Hematopoietic multipotent progenitor cell treated with erythropoietin and hydrocortisone succinate and interleukin-3 and kit ligand, for 8 days (in vitro differentiated cells): ENCODE data around the gene C1orf56.

ENCODE experiments used
- DNase-seq: peaks from one replicate; pipeline ENCODE4 v3.0.0-alpha.2; 2015

C1orf56 gene, protein sequence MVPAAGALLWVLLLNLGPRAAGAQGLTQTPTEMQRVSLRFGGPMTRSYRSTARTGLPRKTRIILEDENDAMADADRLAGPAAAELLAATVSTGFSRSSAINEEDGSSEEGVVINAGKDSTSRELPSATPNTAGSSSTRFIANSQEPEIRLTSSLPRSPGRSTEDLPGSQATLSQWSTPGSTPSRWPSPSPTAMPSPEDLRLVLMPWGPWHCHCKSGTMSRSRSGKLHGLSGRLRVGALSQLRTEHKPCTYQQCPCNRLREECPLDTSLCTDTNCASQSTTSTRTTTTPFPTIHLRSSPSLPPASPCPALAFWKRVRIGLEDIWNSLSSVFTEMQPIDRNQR

DNA sequence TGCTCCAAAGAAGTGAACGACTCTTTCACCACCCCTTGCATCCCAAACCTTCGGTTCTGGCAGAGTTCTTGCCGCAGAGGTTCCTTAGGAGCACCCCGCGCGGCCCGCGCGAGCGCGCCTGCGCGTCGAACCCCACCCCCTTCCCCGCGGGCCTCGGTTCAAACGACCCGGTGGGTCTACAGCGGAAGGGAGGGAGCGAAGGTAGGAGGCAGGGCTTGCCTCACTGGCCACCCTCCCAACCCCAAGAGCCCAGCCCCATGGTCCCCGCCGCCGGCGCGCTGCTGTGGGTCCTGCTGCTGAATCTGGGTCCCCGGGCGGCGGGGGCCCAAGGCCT is at the start of gene C1orf56:
Gene C1orf56, plus strand, starts transcription at position 161 of the 334 bp plus-strand sequence. Its CDS starts 97 bp downstream, at position 258.
- peak; percentile 66 for DNase-seq

DNA sequence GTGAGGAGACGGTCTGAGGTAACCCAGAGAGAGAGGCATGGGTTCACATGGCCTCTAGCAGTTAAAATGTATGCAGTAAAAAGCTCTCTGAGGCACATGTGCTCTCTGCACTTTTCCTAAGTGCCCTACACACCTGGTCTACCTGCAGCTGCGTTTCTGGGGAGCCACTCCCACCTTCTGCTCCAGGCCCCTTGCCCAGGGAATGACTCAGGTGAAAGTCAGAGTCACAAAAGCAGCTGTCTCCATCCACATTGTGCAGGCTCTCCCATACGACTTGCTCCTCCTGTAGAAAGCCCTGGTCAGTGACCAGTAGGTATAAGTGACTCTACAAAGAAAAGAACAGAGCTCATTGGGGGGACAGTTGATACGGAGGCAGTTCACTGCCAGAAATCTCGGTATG is 49.6 kb upstream of the C1orf56 start:
- DNase-seq, result no peak

DNA sequence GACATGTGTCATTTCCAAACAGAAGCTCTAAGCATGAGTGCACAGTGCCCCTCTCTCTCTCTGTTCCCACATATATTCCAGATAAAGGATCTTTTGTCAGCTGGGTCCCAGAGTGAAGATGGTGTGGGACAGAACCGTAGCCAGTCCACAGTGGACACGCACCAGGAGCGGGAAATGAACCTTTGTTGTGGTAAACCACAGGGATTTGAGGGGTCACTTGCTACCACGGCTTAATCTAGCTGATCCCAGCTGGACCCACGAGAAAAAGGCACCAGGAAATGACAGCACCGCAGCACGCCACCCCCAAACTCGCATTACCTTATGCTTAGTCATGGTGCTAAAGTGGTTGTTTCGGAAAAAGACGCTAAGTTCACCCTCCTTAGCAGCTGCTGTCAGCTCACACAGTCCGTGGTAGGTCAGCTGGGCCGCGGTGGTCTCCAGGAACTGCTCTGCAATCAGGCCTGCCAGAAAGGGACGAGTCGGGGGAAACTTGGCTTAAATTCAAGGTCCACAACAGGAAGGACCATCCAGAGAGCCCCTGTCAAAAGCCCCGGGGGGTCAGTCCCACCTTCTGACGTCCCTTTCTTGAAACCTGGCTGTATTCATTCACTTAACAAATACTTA is 48.4 kb upstream of the C1orf56 start:
- DNase-seq, result peak; percentile 53

DNA sequence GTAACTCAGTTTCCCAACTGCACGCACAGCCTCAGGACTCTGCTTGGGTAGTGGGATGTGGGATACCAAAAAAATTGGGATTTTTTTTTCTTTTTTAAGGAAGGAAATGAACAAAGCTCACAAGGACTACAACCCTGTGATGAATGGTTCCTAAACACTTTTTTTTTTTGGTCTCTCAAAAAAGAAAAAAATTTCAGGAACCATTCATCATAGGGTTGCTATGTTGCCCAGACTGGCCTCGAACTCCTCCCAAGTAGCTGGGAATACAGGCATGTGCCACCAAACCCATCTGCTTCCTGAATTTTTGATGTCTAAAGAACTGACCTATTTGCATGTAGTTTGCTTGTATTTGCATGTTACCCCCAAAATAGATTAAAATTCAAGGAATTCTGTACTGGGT is 47.6 kb upstream of the C1orf56 start:
- no peak for DNase-seq

DNA sequence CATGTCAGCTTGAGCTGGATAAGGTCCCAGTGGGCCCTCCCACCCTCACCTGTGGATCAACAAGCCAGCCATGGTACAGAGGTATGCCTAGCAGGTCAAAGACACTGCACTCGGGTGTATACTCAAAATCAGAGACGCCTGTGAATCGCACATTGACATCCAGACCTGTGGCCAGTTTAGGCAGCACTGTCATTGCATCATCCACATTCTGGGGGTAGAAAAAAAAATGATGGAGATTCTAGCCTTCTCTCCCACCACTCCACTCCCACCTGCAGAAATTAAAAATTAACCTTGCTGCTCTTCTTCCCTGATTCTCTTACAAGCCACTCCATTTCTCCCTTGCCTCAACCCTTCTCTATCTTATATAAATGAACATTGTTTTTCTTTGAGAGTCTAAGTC is 47.1 kb upstream of the C1orf56 start:
- DNase-seq, result no peak

DNA sequence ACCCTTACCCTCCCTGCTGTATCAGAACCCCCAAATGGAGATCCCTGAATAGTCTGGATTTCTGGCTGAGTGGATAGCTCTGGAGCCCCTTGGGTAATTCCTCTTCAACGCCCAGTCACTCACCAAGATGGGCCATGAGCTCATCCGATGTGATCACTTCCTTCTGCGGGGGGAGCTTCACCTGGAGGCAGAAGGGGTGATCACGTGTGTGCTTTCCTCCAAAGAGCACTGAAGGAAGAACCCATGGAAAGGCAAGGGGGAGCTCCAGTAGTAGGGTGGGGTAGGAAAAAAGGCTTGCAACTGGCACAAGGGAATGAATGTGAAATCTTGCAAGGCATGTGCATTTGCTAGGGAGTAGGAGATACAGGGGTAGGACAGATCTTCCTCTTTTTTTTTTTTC is 45.9 kb upstream of the C1orf56 start:
- DNase-seq, result no peak

DNA sequence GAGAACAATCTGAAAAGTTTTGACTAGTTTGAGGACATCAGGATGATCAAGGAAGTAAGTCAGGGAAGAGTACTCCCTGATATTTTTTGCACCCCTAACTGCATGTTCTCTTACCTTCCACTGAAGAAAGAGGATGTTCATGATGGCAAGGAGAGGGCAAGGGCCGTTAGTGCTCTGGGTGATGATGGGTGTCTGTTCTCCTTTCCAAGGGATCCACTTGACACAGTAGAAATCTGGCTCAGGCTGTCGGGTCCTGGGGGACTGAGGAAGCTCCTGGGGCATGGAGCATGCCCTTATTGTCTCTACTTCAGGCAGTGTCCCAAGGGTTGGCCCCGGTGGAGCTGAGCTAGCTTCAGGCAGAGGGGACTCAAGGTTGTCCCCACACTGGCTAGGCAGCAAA is 45.5 kb upstream of the C1orf56 start:
- DNase-seq, result no peak

DNA sequence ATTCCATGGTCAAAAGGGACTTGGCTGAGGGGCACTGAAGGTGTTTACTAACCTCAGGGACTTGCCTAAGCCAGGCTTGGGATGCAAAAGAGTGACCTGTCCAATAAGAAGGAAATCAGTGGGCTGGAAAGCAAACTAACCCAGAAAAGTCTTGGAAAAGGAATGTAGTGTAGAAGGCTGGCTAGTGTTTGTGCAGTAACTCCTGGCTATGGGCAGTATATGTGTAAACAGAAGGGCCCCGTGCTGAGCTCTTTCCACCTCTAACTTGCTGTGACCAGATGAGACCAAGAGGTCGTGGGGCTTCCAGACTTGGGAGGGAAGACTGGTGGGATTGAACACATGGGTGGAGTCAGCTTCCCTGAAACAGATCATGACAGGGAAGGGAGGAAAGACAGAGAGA is 44.9 kb upstream of the C1orf56 start:
- no peak for DNase-seq

DNA sequence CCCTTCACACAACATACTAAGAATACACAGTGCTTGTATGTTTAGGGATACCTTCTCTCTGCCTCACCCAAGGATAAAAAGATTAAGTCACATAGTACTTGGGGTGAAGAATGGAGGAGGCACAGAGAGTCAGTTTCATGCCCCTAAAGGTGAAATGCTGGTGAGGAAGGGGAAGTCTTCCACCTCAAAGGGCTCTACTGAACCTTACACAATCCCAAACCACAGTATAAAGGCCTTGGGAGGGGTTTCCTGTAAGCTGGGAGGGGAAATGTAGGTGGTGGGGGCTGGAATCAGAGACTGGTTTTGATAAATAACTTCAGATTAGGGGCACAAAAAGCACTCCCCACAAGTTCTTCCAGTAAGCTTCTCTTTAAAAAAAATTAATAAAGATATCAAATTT is 44.4 kb upstream of the C1orf56 start:
- no peak for DNase-seq

DNA sequence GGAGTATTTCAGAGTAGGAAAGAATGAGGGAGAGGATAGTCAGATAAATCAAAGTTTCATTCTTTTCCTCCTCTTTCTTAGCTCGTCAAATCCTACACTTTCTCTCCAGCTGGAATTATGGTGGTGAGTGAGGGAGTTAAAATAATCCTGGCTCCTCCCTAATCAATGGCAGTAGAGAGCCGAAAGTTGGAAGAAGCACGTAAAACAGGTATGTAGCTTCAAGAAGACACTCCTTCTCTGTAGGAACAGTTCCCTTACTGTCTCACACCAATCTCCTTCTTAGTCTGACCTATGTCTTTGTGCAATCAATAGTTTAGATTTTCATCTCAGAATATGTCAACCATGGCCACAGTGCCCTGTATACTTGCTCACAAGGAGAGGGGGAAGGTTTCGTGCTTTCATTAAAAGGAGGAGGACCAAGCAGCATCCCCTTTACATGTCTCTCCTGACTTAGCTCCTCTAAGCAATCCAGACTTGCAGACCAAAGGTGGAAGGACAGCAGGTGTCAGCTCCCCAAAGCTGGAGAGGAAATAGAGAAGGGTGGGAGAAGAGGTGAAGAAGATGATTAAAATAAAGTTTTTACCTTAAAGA is 41.7 kb upstream of the C1orf56 start:
- DNase-seq, result no peak

DNA sequence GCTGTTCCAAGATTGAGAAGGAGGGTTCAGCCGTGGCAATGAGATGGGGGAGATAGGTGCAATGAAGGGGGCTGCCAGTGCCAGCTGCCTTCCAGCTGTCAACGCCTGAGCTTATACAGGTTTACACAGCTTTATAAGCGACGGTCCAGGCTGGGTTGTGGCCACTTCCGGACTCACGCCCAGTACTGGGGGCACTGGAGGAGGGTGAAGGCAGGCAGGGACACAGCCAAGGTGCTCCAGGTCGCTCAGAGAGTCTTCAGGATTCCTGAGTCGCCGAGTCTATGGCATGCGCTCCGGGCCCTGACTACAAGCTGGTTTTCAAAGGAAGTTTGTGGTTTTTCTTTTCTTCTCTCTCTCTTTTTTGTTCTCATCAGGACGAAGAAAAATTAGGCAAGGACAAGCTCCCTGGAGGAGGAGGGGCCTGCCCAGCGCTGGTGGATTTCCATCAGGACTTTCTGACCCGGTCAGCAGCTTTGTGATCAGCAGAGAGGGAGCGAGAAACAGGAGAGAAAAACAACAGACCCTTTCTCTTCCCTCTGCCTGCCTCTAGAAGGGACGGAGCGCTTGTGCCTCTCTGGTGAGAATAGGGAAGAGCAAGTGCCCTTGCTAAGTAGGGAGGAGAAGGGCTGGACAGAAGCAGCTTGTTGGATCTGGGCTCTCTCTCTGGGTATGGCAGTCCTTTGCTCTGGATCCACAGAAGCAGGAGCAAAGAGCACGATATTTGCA is 41.1 kb upstream of the C1orf56 start, which contains the start of gene MINDY1:
Gene MINDY1, minus strand, starts transcription at position 576 of the 726 bp plus-strand sequence. CDS start 4,285 bp downstream, outside the sequence.
- peak; percentile 89 for DNase-seq

DNA sequence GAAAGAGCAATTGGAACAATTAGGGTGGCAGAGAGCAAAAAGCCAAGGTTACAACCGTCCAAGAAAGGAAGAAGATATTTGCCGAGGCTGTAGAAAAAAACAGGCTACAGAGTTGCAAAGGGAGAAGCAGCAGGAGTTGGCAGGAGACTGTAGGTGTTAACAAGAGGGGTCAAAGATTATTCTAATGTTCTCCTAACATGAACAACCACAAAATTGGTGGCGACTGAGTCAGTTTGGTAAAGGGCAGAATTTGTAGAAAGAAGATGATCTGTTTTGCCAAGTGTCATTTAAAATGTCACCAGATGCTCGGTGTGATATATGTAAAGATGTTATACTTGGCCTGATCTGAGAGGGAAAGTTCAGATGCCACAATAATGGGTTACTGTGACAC is 39.7 kb upstream of the C1orf56 start:
- no peak for DNase-seq

DNA sequence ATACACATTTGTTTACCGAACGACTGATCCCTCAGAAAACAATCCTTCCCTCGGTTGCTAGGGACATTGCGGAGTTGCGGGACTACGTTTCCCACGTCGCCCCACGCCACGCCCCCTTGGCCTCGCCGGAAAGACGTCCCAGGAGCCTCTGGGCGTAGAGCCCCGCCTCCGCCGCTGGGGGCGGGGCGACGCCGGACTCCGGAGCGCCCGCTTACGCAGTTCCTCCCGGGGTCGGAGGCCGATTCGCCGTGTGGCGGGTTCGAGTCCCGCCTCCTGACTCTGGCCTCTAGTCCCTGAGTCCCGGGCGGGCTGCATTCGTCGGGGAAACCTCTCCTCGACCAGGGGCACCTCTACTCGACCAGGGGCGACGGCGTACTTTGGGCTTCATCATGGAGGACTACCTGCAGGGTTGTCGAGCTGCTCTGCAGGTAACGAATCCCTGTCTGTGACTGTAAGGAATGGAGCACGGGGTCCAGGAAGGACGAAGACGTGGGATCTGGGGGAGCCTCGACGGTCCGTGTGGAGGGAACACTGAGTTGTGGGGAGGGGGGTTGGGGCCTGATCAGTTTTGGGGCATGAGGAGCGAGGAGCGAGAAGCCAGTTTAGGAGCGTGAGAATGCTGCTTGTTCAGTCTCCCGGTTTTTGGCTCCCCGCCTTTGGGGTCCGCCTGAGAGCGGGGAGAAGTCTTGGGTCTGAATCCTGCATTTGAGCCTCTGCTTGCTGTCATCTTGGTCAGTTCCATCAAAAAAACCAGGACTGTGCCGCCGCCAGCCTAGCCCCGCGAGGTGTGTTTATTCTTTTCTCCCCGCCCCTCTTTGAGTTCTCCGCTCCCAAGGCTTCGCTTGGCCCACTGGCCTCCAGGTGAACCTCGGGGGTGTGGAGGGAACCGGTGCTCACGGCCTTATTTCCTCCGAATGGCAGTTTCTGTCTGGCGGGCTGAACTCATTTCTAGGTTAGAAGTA is 39.0 kb upstream of the C1orf56 start, which contains the start of gene PRUNE1:
Gene PRUNE1, plus strand, starts transcription at position 206 of the 962 bp plus-strand sequence. Its CDS starts 184 bp downstream, at position 390.
- peak; percentile 95 for DNase-seq

DNA sequence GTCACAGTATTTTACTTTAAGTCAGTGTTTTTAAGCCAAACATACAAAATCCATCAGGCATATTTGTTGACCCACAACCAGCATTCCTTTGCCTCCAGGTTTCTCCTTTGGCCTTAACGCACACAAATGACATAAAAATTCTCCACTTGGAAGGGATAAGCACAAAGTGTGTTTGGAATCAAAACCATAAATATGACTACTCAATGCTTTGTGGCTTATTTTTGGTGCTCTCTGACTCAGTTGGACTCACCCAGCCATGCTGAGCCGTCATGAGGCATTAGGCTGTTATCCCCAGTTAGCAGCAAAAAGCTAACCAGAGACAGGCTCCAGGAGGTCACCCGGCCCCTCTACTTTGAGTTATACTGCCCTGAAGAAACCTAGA is 38.4 kb upstream of the C1orf56 start:
- DNase-seq, result no peak

DNA sequence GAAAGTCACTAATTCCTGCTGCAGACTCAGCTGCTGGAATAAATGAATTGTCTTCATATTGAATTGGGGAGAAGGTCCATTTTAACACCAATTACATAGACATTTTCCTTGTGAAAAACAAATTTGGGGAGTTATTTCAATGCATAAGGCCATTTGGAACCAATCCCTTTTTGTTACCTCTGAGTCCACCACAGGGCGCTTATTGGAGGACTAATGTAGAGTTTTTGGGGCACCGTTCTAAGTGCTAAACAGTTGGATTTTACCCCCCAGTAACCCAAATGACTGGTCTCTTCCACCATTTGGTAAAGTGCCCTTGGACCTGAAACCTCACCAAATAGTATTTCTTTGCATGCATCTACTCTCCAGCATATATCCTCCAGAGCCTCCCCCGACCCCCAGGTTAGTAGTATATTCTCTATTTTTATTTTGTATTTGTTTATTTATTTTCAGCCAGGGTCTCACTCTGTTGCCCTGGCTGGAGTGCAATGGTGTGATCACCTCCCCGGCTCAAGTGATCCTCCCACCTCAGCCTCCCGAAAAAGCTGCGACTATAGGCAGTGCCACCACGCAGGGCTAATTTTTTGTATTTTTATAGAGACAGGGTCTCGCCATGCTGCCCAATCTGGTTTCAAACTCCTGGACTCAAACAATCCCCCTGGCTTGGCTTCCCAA is 37.7 kb upstream of the C1orf56 start:
- no peak for DNase-seq

DNA sequence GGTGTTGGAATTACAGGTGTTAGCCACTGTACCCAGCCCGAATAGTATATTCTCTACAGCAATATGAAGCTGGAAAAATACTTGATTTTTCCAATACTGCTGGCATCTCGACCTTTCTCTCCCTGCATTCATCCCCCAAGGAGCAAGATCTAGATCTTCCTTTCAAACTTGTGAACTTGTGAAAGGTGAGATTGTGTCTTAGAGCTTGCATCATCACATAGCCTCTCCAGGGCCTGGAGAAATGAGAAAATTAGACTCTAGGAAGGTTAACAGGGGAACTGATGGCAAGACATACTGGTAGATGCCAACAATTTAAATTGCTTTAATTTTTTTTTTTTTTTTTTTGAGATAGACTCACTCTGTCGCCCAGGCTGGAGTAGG is 37.2 kb upstream of the C1orf56 start:
- DNase-seq, result no peak

DNA sequence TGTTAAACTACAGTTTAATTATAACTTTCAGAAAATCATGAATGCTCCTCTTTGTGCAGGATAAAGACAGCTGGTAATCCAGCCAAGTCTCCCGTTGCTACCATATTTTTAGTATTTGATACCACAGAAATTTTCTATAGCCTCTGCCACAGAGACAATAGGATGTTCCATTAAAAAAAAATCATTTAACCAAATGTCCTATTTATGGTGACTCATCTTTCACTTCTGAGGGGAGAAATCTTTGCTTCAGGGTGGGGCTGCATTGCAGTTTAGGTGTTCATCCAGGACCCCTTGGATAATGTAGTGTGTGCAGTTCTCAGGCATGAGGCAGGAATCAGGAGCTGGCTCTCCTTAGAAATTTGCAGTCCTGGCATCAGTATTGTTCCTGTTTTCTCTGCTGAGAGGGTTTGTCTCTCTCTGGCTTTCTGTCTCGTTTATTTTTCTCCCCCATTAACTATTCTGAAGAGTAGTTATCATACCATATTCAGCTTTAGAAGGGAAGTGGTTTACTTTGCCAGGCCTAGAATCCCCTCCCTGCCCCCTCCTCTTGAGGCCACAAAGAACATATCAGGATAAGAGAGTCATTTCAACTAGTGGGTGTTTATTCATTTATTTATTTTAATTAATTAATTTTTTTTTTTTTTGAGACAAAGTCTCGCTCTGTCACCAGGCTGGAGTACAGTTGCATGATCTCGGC is 36.2 kb upstream of the C1orf56 start:
- peak; percentile 30 for DNase-seq

DNA sequence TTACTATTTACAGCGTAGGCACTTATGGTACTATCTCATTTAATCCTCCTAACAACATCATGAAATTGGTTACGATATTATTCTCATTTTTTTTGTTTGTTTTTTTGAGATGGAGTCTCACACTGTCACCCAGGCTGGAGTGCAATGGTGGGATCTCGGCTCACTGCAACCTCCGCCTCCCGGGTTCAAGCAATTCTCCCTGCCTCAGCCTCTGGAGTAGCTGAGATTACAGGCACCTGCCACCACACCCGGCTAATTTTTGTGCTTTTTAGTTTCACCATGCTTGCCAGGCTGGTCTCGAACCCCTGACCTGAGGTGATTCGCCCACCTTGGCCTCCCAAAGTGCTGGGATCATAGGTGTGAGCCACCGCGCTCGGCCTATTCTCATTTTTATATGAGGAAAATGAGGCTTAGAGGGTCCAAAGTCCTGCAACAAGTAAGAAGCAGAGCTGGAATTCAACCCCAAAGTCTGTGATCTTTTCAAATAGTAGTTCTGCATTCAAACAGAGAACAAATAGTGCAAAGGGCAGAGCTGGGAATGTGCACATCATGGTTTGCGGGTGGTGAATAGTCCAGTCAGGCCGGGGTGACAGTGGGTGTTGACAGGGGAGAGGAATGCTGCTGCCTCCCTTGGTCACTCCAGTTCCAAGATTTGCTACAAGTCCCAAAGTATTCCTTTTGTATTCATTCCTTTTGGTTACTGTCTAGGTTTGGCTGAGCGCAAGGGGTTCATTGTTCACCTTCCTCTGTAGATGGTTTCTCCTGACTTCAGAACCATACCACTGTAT is 34.7 kb upstream of the C1orf56 start:
- DNase-seq, result no peak

DNA sequence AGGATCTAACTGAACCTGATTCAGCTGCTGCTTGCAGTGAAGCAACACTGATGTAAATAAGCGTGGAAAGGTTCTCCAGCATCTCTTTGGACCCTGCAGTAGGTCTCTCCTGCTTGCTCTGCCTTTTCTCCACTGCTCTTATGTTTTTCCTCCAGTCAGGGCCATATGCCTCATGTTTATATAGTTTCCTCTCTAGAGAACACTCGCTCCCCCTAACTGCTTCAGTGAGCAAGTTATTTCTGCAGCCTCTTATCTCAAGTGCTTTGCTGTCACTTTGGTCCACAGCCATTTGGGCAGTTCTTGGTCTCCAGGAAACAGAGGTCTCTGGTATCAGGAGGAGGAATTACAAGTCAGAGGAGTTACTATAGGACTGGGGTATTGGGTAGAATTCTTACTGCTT is 34.0 kb upstream of the C1orf56 start:
- peak; percentile 87 for DNase-seq

DNA sequence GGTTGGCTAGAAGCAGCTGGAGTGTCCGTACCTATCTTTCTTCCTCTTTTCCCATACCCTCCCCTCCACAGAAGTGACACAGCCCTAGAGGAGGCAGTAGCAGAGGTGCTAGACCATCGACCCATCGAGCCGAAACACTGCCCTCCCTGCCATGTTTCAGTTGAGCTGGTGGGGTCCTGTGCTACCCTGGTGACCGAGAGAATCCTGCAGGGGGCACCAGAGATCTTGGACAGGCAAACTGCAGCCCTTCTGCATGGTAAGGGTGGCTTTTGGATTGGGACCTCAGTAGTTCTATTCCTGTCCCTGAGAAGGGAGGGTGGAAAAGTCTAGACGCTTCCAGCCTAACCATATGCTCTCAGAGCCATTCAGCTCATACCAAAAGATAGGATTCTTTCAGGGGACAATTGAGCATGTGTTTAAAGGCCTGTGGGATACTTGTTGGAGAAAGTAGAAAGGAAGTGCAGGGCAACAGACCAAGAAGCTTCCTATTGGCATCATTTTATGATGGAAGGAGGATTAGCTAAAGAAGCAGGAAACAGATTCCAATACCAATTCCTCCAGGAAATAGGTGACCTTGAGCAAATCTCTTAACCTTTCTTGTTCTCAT is 22.9 kb upstream of the C1orf56 start:
- peak; percentile 85 for DNase-seq
